Stomach (tissue), 4 donors: ENCODE measurements around the gene STPG4.

Experiments used
- CTCF ChIP-seq, 7 experiments: fragments of 450-650 bp in 4 of 7; fragments of 200-600 bp in 3 of 7; sonication (generic) in 3 of 7; IDR thresholded peaks; one replicate each; pipeline ENCODE4 v1.5.1; 2016 to 2019; ENCODE audit warnings: antibody characterized with exemption in 7 of 7, control low read depth in 2 of 7, mild to moderate bottlenecking in 1 of 7
- EP300 ChIP-seq: sonication (generic); formaldehyde crosslinking; IDR thresholded peaks from one replicate; pipeline ENCODE4 v1.6.1; 2017; ENCODE audit warnings: antibody characterized with exemption
- POLR2A ChIP-seq, 4 donors: fragments of 450-650 bp; IDR thresholded peaks; one replicate each; pipeline ENCODE4 v1.6.1; 2016; ENCODE audit warnings: antibody characterized with exemption in 4 of 4, control low read depth in 2 of 4, mild to moderate bottlenecking in 1 of 4, moderate library complexity in 1 of 4
- POLR2AphosphoS5 ChIP-seq, 3 donors: sonication (generic); formaldehyde crosslinking; IDR thresholded peaks; one replicate each; pipeline ENCODE4 v1.6.1; 2016; ENCODE audit warnings: antibody characterized with exemption in 3 of 3

- TF ChIP-seq CTCF (IDR thresholded peaks at IDR 0.05) (no peak), POLR2AphosphoS5 (IDR thresholded peaks at IDR 0.05) (no peak), EP300 (no peak), POLR2A (IDR thresholded peaks at IDR 0.05) (no peak)
Observed at GRCh38 chr2:47091118-47091517, 64.0 kb downstream of the STPG4 start.
